Endothelial cell of umbilical vein (primary cell): ENCODE measurements around the gene UTF1. TPM values are rescaled to one million over a fixed set of nuclear protein-coding genes. Genes with fewer than 3 reads are reported as not detected.

Experiments used
- BruUV-seq: library from RNA; stranded (reverse); fragments of 400-500 nt; replicated peaks from 2 replicates; lab custom pipeline; 2021; lab: Mats Ljungman, UMichigan
- CTCF ChIA-PET: fragments of 300-600, 350-600 bp; sonication (Branson Sonifier 250); formaldehyde crosslinking; loops from one replicate; lab custom pipeline; 2021; ENCODE audit warnings: antibody characterized with exemption, inconsistent platforms; lab: Charles Lee
- POLR2A ChIA-PET: fragments of 300-600, 350-600 bp; sonication (Branson Sonifier 250); formaldehyde crosslinking; loops from one replicate; lab custom pipeline; 2021; ENCODE audit warnings: antibody characterized with exemption, inconsistent platforms; lab: Charles Lee
- DNase-seq: peaks from one replicate; pipeline ENCODE4 v3.0.0-alpha.2; 2011; ENCODE audit warnings: low read depth, low spot score
- FAIRE-seq: peaks from 2 replicates; lab custom pipeline; 2011; peaks lifted over from hg19 to GRCh38; lab: Jason Lieb, UNC
- H2AFZ ChIP-seq: 2 replicates; pipeline ENCODE4 v1.6.0; 2012; ENCODE audit warnings: low read depth, low read length, control low read depth, inconsistent platforms
- H3K27ac ChIP-seq: 2 replicates; pipeline ENCODE4 v1.5.1; 2011; ENCODE audit warnings: low read depth, mild to moderate bottlenecking, control low read depth, low read length, moderate library complexity; ENCODE audit not compliant: insufficient read depth
- H3K27me3 ChIP-seq, 2 experiments: 2 replicates each; pipeline versions ENCODE4 v1.6.0 to v1.6.1; 2011; ENCODE audit warnings: low read length in 2 of 2, mixed read lengths in 1 of 2; ENCODE audit not compliant: control insufficient read depth in 2 of 2, insufficient read depth in 2 of 2
- H3K36me3 ChIP-seq, 2 experiments: 2 replicates in 1 of 2; 3 replicates in 1 of 2; pipeline ENCODE4 v1.5.1; 2011; ENCODE audit warnings: low read length in 2 of 2, mild to moderate bottlenecking in 1 of 2, moderate library complexity in 1 of 2; ENCODE audit not compliant: control insufficient read depth in 2 of 2, insufficient read depth in 2 of 2; ENCODE audit errors: extremely low read depth in 1 of 2
- H3K4me1 ChIP-seq: 3 replicates; pipeline ENCODE4 v1.5.1; 2011; ENCODE audit warnings: mild to moderate bottlenecking, low read length; ENCODE audit not compliant: control insufficient read depth, insufficient read depth; ENCODE audit errors: extremely low read depth
- H3K4me2 ChIP-seq: 2 replicates; pipeline ENCODE4 v1.6.1; 2011; ENCODE audit warnings: low read length, control low read depth, mixed read lengths; ENCODE audit not compliant: insufficient read depth
- H3K4me3 ChIP-seq, 3 experiments: fragments of 200-600 bp in 1 of 3; sonication (generic), shearing (Covaris generic) in 1 of 3; replicated peaks in 1 of 3; 2 replicates each; pipeline ENCODE4 v1.5.1; 2011 to 2016; ENCODE audit warnings: control low read depth in 3 of 3, low read length in 3 of 3, mild to moderate bottlenecking in 2 of 3, inconsistent platforms in 1 of 3, low read depth in 1 of 3, moderate library complexity in 1 of 3; ENCODE audit not compliant: insufficient read depth in 1 of 3
- H3K79me2 ChIP-seq: 2 replicates; pipeline ENCODE4 v1.6.0; 2012; ENCODE audit warnings: low read length, inconsistent platforms; ENCODE audit not compliant: control insufficient read depth, insufficient read depth
- H3K9ac ChIP-seq: replicated peaks from 2 replicates; pipeline ENCODE3; 2011; ENCODE audit warnings: low read length, control low read depth; ENCODE audit not compliant: insufficient read depth; ENCODE audit errors: extremely low read depth
- H3K9me1 ChIP-seq: replicated peaks from 3 replicates; pipeline ENCODE4 v1.6.0; 2011; ENCODE audit warnings: mild to moderate bottlenecking, low read length; ENCODE audit not compliant: control insufficient read depth, insufficient read depth; ENCODE audit errors: extremely low read depth
- H3K9me3 ChIP-seq: replicated peaks from 2 replicates; pipeline ENCODE4 v1.5.1; 2012; ENCODE audit warnings: low read length, inconsistent platforms; ENCODE audit not compliant: control insufficient read depth, insufficient read depth
- H4K20me1 ChIP-seq: replicated peaks from 2 replicates; pipeline ENCODE3; 2011; ENCODE audit warnings: mild to moderate bottlenecking, low read length; ENCODE audit not compliant: control insufficient read depth, insufficient read depth; ENCODE audit errors: extremely low read depth
- EZH2 ChIP-seq: IDR thresholded peaks from 2 replicates; pipeline ENCODE4 v1.6.1; 2012; ENCODE audit warnings: borderline replicate concordance, low read depth, mild to moderate bottlenecking, moderate library complexity, low read length, inconsistent platforms; ENCODE audit not compliant: severe bottlenecking
- JUN ChIP-seq: IDR thresholded peaks from 2 replicates; pipeline ENCODE4 v1.6.1; 2011; ENCODE audit warnings: borderline replicate concordance, low read depth; ENCODE audit not compliant: insufficient read length, insufficient read depth
- MYC ChIP-seq: IDR thresholded peaks from one replicate; pipeline ENCODE4 v1.6.1; 2011; ENCODE audit warnings: mild to moderate bottlenecking, low read depth, low read length
- POLR2AphosphoS5 ChIP-seq: IDR thresholded peaks from 2 replicates; pipeline ENCODE4 v1.6.1; 2012; ENCODE audit warnings: low read depth, mild to moderate bottlenecking, control low read depth, low read length, moderate library complexity; ENCODE audit not compliant: insufficient read depth
- dilution Hi-C: fragments of 300-500 bp; cut with MboI; formaldehyde crosslinking; loops from one replicate; pipeline ENCODE4 v1.15.0; 2019; ENCODE audit warnings: low sequenced_read_pairs; ENCODE audit not compliant: extremely low pct_ligation_motif_present
- intact Hi-C: fragments of 100-400 bp; cut with micrococcal nuclease; formaldehyde crosslinking; loops from one replicate; pipeline ENCODE4 v1.10.0; 2022
- polyA plus RNA-seq, 4 experiments: library from polyadenylated mRNA; depleted of rRNA in 3 of 4; stranded (reverse) in 3 of 4; unstranded in 1 of 4; fragments of >200 nt; gene quantifications; 2 replicates each; pipeline versions ENCODE4 v1.2.1 to v1.2.3, GENCODE V29; 2011 to 2012; ENCODE audit warnings: missing spikeins in 1 of 4
- total RNA-seq: library from RNA; stranded (reverse); gene quantifications from 2 replicates; pipeline ENCODE4 v1.2.3, GENCODE V29; 2021

Gene UTF1
- total and polyA plus RNA-seq, 2 donors (not counting 3 experiments of a cell fraction or from before 2014, with no cell fraction given): not detected

DNA sequence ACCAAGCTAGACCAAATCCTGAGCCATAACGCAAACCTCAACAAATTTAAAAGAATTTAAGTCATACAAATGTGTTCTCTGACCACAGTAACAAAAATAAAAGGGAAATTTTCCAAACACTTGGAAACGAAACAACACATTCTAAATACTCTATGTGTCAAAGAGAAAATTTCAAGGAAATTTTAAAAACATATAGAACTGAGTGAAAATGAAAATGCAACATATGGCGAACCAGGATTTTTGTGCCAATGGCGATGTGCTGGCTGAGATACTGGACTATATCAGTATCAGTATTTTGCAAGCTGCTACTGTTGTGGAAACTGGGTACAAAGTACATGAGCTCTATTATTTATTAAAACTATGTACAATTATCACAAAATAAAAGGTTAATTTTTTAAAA, 35.9 kb upstream of the UTF1 start:
- FAIRE-seq: no peak
- CTCF ChIA-PET: no interaction called here
- no peaks in the 10 kb centered on the region for H3K79me2 ChIP-seq
- H4K20me1 ChIP-seq: no peaks in the 10 kb centered on the region
- TF ChIP-seq JUN: no peak
- intact Hi-C loops (no loop called here), dilution Hi-C loops (no loop called here)
- DNase-seq: no peak
- H2AFZ ChIP-seq: no peak overlapping the region
- no TSS peak for BruUV-seq
- no peak overlapping the region for H3K27ac ChIP-seq
- no peaks in the 10 kb centered on the region for H3K9me3 ChIP-seq
- no peaks in the 10 kb centered on the region for H3K36me3 ChIP-seq
- H3K4me3 ChIP-seq: no peak overlapping the region
- H3K9ac ChIP-seq: no peak overlapping the region
- H3K9me1 ChIP-seq: no peaks in the 10 kb centered on the region
- no peaks in the 10 kb centered on the region for H3K27me3 ChIP-seq
- POLR2A ChIA-PET: no interaction called here
- H3K4me2 ChIP-seq: no peak overlapping the region
- no peaks in the 10 kb centered on the region for H3K4me1 ChIP-seq

GRCh38 chr10:133195096-133195495, 34.9 kb upstream of the UTF1 start:
- TF ChIP-seq POLR2AphosphoS5 (no peak), JUN (no peak), MYC (no peak), EZH2 (no peak)
- H3K79me2 ChIP-seq: no peaks in the 10 kb centered on the region
- no peaks in the 10 kb centered on the region for H3K36me3 ChIP-seq
- no peak overlapping the region for H3K4me3 ChIP-seq
- H3K4me1 ChIP-seq: no peaks in the 10 kb centered on the region
- dilution Hi-C loops: no loop called here
- FAIRE-seq (no peak), DNase-seq (no peak)
- intact Hi-C loops: no loop called here
- ChIA-PET POLR2A (no interaction called here), CTCF (no interaction called here)
- H2AFZ ChIP-seq: no peak overlapping the region
- no peak overlapping the region for H3K27ac ChIP-seq
- no peaks in the 10 kb centered on the region for H3K9me3 ChIP-seq
- H3K9me1 ChIP-seq: no peaks in the 10 kb centered on the region
- BruUV-seq: no TSS peak
- H3K4me2 ChIP-seq: no peak overlapping the region
- H4K20me1 ChIP-seq: no peaks in the 10 kb centered on the region
- no peak overlapping the region for H3K9ac ChIP-seq
- no peaks in the 10 kb centered on the region for H3K27me3 ChIP-seq
